MM.1S (cell line): ENCODE data around the gene ABCD1.

Source experiments
- DNase-seq: peaks from one replicate; pipeline ENCODE4 v3.0.0-alpha.2; 2015
- H2AFZ ChIP-seq: fragments of 300-600 bp; sonication (generic); 2 replicates; pipeline ENCODE4 v1.6.0; 2016; ENCODE audit warnings: antibody characterized with exemption, low read length
- H3F3A ChIP-seq: fragments of 300-600 bp; sonication (generic); 2 replicates; pipeline ENCODE4 v1.6.1; 2016; ENCODE audit warnings: mild to moderate bottlenecking, antibody characterized with exemption, low read length, moderate library complexity, mixed read lengths; ENCODE audit not compliant: insufficient read depth
- H3K27ac ChIP-seq: fragments of 300-600 bp; sonication (generic); 2 replicates; pipeline ENCODE4 v1.5.1; 2016; ENCODE audit warnings: mild to moderate bottlenecking, low read length
- H3K27me3 ChIP-seq: fragments of 300-600 bp; sonication (generic); replicated peaks from 2 replicates; pipeline ENCODE4 v1.6.0; 2016; ENCODE audit warnings: low read length; ENCODE audit not compliant: insufficient read depth
- H3K36me3 ChIP-seq: fragments of 300-600 bp; sonication (generic); replicated peaks from 2 replicates; pipeline ENCODE4 v1.6.1; 2016; ENCODE audit warnings: mild to moderate bottlenecking, low read length, mixed read lengths; ENCODE audit not compliant: insufficient read depth
- H3K4me1 ChIP-seq: fragments of 300-600 bp; sonication (generic); 2 replicates; pipeline ENCODE4 v1.6.1; 2016; ENCODE audit warnings: low read length, mixed read lengths
- H3K4me2 ChIP-seq: fragments of 300-600 bp; sonication (generic); 2 replicates; pipeline ENCODE4 v1.6.0; 2016; ENCODE audit warnings: low read depth, low read length
- H3K4me3 ChIP-seq: fragments of 300-600 bp; sonication (generic); 2 replicates; pipeline ENCODE4 v1.5.1; 2016; ENCODE audit warnings: low read length, mixed read lengths
- H3K79me2 ChIP-seq: fragments of 300-600 bp; sonication (generic); 2 replicates; pipeline ENCODE4 v1.6.1; 2016; ENCODE audit warnings: mixed run types, low read length, mixed read lengths
- H3K9ac ChIP-seq: fragments of 300-600 bp; sonication (generic); 2 replicates; pipeline ENCODE4 v1.6.1; 2016; ENCODE audit warnings: low read length, mixed read lengths
- H3K9me2 ChIP-seq: fragments of 300-600 bp; sonication (generic); replicated peaks from 2 replicates; pipeline ENCODE4 v1.6.1; 2016; ENCODE audit warnings: mild to moderate bottlenecking, low read length, mixed read lengths; ENCODE audit not compliant: insufficient read depth
- H3K9me3 ChIP-seq: fragments of 300-600 bp; sonication (generic); replicated peaks from 2 replicates; pipeline ENCODE4 v1.6.1; 2016; ENCODE audit warnings: mild to moderate bottlenecking, low read length, mixed read lengths; ENCODE audit not compliant: insufficient read depth
- H4K20me1 ChIP-seq: fragments of 300-600 bp; sonication (generic); 2 replicates; pipeline ENCODE4 v1.6.1; 2016; ENCODE audit warnings: mild to moderate bottlenecking, low read length, moderate library complexity, mixed read lengths; ENCODE audit not compliant: insufficient read depth
- CTCF ChIP-seq: fragments of 300-600 bp; sonication (generic); IDR thresholded peaks from 2 replicates; pipeline ENCODE4 v1.5.1; 2016; ENCODE audit warnings: antibody characterized with exemption, low read length, mixed read lengths
- EZH2 ChIP-seq: fragments of 300-600 bp; sonication (generic); optimal IDR thresholded peaks from 2 replicates; pipeline ENCODE3; 2017; ENCODE audit warnings: low read depth, mild to moderate bottlenecking, antibody characterized with exemption, low read length, mixed read lengths
- EZH2phosphoT487 ChIP-seq: fragments of 300-600 bp; sonication (generic); IDR thresholded peaks from 2 replicates; pipeline ENCODE4 v1.6.1; 2018; ENCODE audit warnings: antibody characterized with exemption, low read length

ABCD1 gene

GRCh38 chrX:153776611-153777045, 52.0 kb downstream of the ABCD1 start:
- no peak overlapping the region for H3K4me3 ChIP-seq
- no peak overlapping the region for H3K27ac ChIP-seq
- no peaks in the 10 kb centered on the region for H3F3A ChIP-seq
- no peaks in the 10 kb centered on the region for H3K9me2 ChIP-seq
- H3K9me3 ChIP-seq: no peaks in the 10 kb centered on the region
- DNase-seq: no peak
- no peaks in the 10 kb centered on the region for H3K36me3 ChIP-seq
- TF ChIP-seq CTCF (no peak), EZH2phosphoT487 (no peak), EZH2 (no peak)
- H3K4me1 ChIP-seq: no peaks in the 10 kb centered on the region
- H3K27me3 ChIP-seq: peaks cover 12% of the 10 kb centered on the region
- H3K9ac ChIP-seq: no peak overlapping the region
- H3K4me2 ChIP-seq: no peak overlapping the region
- no peak overlapping the region for H2AFZ ChIP-seq
- no peaks in the 10 kb centered on the region for H4K20me1 ChIP-seq
- H3K79me2 ChIP-seq: no peaks in the 10 kb centered on the region

GRCh38 chrX:153777261-153778090, 52.8 kb downstream of the ABCD1 start:
- Histone ChIP-seq H3K4me3 (no peak overlapping the region), H3K9ac (no peak overlapping the region), H3K9me3 (no peaks in the 10 kb centered on the region), H3K4me2 (no peak overlapping the region), H3K79me2 (no peaks in the 10 kb centered on the region), H2AFZ (no peak overlapping the region), H3K27ac (no peak overlapping the region), H3K4me1 (no peaks in the 10 kb centered on the region), H3F3A (no peaks in the 10 kb centered on the region), H4K20me1 (no peaks in the 10 kb centered on the region), H3K36me3 (no peaks in the 10 kb centered on the region), H3K9me2 (no peaks in the 10 kb centered on the region), H3K27me3 (peaks cover 3% of the 10 kb centered on the region; the same call in 1 of the 2 replicates)
- TF ChIP-seq CTCF: no peak
- TF ChIP-seq EZH2phosphoT487: no peak
- no peak for TF ChIP-seq EZH2
- DNase-seq: no peak

- Histone ChIP-seq H3K9ac (no peak overlapping the region), H3K79me2 (no peaks in the 10 kb centered on the region), H3K9me3 (no peaks in the 10 kb centered on the region), H3K4me2 (no peak overlapping the region), H3K27ac (no peak overlapping the region), H3F3A (no peaks in the 10 kb centered on the region), H3K4me3 (no peak overlapping the region), H2AFZ (no peak overlapping the region), H3K4me1 (no peaks in the 10 kb centered on the region), H3K27me3 (peaks cover 3% of the 10 kb centered on the region; the same call in 1 of the 2 replicates), H3K9me2 (no peaks in the 10 kb centered on the region), H3K36me3 (no peaks in the 10 kb centered on the region), H4K20me1 (no peaks in the 10 kb centered on the region)
- no peak for TF ChIP-seq EZH2phosphoT487
- no peak for TF ChIP-seq CTCF
- no peak for TF ChIP-seq EZH2
- DNase-seq: no peak
These were observed 53.5 kb downstream of the ABCD1 start for GRCh38 chrX:153778181-153778580.
